Measurements from ENCODE around the gene TBX19.

DNA sequence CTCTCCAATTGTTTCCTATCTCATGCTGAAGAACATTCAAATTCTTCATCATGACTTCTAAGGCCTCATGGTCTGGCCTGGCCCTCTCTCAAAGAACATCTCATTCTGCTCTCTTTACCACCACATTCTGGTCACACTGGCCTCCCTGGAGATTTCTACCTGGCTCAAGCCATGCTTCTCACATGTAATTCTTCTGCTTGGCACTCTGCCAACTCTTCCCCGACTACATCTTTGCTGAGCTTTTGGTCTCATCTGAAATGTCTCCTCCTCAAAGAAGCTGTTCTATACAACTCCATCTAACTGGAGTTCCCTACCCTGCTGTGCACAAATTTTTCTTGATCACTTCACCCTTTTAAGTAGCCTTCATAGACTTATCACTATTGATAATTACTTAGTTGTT lies 1.4 kb upstream of the TBX19 start:
- no peak for TF ChIP-seq CTCF (conservative IDR thresholded peaks at IDR 0.05; ENCODE audit: low read depth, low read length)
- TF ChIP-seq POLR2A (IDR thresholded peaks at IDR 0.05; ENCODE audit: low read depth, low read length) = no peak
- no peak for TF ChIP-seq RFX5 (IDR thresholded peaks at IDR 0.05; ENCODE audit: low read depth, low read length)
